ENCODE results near the gene ATF3.

The ATF3 gene

GRCh38 chr1:212668477-212668876 lies 59.9 kb downstream of the ATF3 start:
- no peak for DNase-seq (ENCODE audit: low read depth)
- H3K4me3 ChIP-seq (ENCODE audit: low read depth, low read length) = no peak overlapping the region

GRCh38 chr1:212669102-212669501 lies 60.5 kb downstream of the ATF3 start:
- DNase-seq (ENCODE audit: low read depth) = no peak
- H3K4me3 ChIP-seq (ENCODE audit: low read depth, low read length) = no peak overlapping the region

DNA sequence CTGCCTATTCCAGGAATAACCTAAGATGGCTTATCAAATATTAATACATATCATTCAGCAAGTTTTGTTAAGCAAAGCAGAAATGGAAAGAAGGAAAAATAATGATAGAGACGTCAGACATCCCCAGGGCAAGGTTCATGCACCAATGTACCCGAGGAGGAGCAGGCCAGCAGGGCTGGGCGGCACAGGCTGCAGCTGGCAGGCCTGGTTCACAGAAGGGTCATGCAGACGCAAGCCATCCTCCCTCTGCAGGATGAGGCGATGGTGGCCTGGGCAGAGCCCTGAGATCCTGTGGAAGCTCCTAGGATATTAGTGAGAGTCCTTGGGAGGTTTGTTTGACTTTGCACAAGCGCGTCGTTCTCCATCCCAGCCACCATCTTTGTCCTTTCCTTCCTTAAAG lies 61.0 kb downstream of the ATF3 start:
- DNase-seq (ENCODE audit: low read depth) = no peak
- no peak overlapping the region for H3K4me3 ChIP-seq (ENCODE audit: low read depth, low read length)

DNA sequence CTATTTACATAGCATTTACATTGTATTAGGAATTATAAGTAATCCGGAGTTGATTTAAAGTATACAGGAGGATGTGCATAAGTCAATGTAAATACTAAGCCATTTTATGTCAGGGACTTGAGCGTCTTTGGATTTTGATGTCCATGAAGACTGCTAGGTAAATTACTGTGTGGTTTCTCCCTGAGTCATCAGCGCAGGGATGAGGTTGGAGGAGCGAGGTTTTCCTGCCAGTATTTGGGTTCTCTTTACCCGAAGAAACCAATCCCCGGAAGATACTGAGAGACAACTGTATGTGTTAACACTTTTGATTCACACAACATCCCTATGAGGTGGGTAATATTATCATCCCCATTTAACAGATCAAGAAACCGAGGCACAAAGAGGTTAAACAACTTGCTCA lies 61.7 kb downstream of the ATF3 start:
- no peak overlapping the region for H3K4me3 ChIP-seq (ENCODE audit: low read depth, low read length)
- no peak for DNase-seq (ENCODE audit: low read depth)

All from skeletal muscle cell (primary cell).